ENCODE data around the gene SLC35E3.

DNA sequence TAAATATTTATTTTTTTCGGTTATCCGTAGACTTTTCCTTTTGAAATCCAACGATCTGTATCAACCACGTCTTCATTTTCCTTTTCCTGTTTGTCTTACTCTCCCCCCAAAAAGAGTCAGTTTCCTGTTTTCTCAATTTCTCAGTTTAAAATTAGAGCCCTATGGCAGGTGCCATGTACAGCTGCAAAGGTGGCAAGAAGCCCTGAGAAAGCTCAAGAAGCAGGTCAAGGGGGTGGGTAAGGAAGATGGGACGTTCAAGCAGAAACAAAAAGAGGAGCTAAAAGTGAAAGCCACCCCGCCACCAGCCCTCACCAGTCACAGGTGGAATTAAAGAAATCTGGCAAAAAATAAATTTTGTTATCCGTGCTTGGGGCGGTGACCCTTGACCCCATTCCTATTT is 26.7 kb downstream of the SLC35E3 start:
- TF ChIP-seq POLR2AphosphoS5 (IDR thresholded peaks at IDR 0.05) (no peak), POLR2A (IDR thresholded peaks at IDR 0.05) (no peak)
- TF ChIP-seq, protein P1, sequence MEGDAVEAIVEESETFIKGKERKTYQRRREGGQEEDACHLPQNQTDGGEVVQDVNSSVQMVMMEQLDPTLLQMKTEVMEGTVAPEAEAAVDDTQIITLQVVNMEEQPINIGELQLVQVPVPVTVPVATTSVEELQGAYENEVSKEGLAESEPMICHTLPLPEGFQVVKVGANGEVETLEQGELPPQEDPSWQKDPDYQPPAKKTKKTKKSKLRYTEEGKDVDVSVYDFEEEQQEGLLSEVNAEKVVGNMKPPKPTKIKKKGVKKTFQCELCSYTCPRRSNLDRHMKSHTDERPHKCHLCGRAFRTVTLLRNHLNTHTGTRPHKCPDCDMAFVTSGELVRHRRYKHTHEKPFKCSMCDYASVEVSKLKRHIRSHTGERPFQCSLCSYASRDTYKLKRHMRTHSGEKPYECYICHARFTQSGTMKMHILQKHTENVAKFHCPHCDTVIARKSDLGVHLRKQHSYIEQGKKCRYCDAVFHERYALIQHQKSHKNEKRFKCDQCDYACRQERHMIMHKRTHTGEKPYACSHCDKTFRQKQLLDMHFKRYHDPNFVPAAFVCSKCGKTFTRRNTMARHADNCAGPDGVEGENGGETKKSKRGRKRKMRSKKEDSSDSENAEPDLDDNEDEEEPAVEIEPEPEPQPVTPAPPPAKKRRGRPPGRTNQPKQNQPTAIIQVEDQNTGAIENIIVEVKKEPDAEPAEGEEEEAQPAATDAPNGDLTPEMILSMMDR (IDR thresholded peaks at IDR 0.05 in 8 of 11, conservative IDR thresholded peaks at IDR 0.05 in 3 of 11): no peak

Measured in spleen (tissue), 7 donors.